LNCaP clone FGC (cell line): ENCODE results near the gene ELMO1.

ENCODE experiments used
- DNase-seq: peaks from one replicate; pipeline ENCODE4 v3.0.0-alpha.2; 2011; ENCODE audit warnings: low read depth
- H3K4me3 ChIP-seq: 2 replicates; pipeline ENCODE4 v1.5.1; 2011; ENCODE audit warnings: mild to moderate bottlenecking, low read depth, low read length, control low read depth
- TF ChIP-seq, protein P1 (sequence below): IDR thresholded peaks from 2 replicates; pipeline ENCODE4 v1.5.1; 2012; ENCODE audit warnings: mild to moderate bottlenecking; ENCODE audit not compliant: control insufficient read depth, insufficient read depth; ENCODE audit errors: extremely low read depth

ELMO1 gene

GRCh38 chr7:37283716-37284115, 164.9 kb downstream of the ELMO1 start:
- TF ChIP-seq, protein P1, sequence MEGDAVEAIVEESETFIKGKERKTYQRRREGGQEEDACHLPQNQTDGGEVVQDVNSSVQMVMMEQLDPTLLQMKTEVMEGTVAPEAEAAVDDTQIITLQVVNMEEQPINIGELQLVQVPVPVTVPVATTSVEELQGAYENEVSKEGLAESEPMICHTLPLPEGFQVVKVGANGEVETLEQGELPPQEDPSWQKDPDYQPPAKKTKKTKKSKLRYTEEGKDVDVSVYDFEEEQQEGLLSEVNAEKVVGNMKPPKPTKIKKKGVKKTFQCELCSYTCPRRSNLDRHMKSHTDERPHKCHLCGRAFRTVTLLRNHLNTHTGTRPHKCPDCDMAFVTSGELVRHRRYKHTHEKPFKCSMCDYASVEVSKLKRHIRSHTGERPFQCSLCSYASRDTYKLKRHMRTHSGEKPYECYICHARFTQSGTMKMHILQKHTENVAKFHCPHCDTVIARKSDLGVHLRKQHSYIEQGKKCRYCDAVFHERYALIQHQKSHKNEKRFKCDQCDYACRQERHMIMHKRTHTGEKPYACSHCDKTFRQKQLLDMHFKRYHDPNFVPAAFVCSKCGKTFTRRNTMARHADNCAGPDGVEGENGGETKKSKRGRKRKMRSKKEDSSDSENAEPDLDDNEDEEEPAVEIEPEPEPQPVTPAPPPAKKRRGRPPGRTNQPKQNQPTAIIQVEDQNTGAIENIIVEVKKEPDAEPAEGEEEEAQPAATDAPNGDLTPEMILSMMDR, result no peak
- DNase-seq, result no peak

GRCh38 chr7:37282927-37283326, 165.7 kb downstream of the ELMO1 start:
- TF ChIP-seq, protein P1, result no peak
- H3K4me3 ChIP-seq, result no peak overlapping the region
- no peak for DNase-seq

More at GRCh38 chr7:37283716-37284115, 164.9 kb downstream of the ELMO1 start:
- H3K4me3 ChIP-seq, result no peak overlapping the region

- TF ChIP-seq, protein P1, result no peak
- H3K4me3 ChIP-seq, result no peak overlapping the region
- no peak for DNase-seq
Observed at GRCh38 chr7:37282093-37282444, 166.6 kb downstream of the ELMO1 start.

GRCh38 chr7:37281368-37282092, 167.1 kb downstream of the ELMO1 start:
- no peak overlapping the region for H3K4me3 ChIP-seq
- TF ChIP-seq, protein P1, result no peak
- DNase-seq, result no peak

DNA sequence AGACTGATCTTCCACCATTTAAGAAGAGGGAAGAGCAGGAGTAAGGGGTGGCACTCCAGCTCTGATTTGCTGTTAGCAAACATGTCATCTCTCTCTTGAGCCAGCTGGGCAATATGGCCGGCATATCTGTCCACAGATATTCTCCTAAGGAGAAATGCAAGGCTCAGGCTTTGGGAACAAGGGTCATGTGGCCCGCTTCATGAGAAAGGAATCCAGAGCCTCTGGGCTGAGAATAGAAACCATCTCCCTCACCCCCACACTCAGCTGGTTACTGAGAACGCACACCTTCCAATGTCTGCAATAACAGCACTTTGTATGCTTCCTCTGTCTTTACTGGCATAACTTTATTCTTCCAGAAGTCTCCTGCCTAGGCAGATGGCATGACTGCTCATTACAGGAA, 171.2 kb downstream of the ELMO1 start:
- no peak for DNase-seq
- TF ChIP-seq, protein P1, result no peak
- H3K4me3 ChIP-seq, result no peak overlapping the region

- TF ChIP-seq, protein P1, result no peak
- no peak for DNase-seq
Observed at GRCh38 chr7:37275078-37275710, 173.5 kb downstream of the ELMO1 start.

More at GRCh38 chr7:37275078-37275710, 173.5 kb downstream of the ELMO1 start:
- no peak overlapping the region for H3K4me3 ChIP-seq
